Activated CD8-positive, alpha-beta T cell treated with anti-CD3 and anti-CD28 coated beads for 36 hours (primary cell): ENCODE data around the gene STAP1. TPM values are rescaled to one million over a fixed set of nuclear protein-coding genes. Genes with fewer than 3 reads are reported as not detected.

Experiments
- ATAC-seq: fragments of 200-7000 bp; cut with Tn5 transposase; one replicate; pipeline ENCODE4 v1.10.0; 2021; ENCODE audit warnings: mild to moderate bottlenecking, moderate library complexity
- CTCF ChIA-PET: fragments of 350-600 bp; sonication (Branson Sonifier 250); formaldehyde crosslinking; loops from one replicate; lab custom pipeline; 2021; ENCODE audit warnings: antibody characterized with exemption; lab: Charles Lee
- POLR2A ChIA-PET: fragments of 350-600 bp; sonication (Branson Sonifier 250); formaldehyde crosslinking; loops from one replicate; lab custom pipeline; 2021; ENCODE audit warnings: antibody characterized with exemption; lab: Charles Lee
- DNase-seq: peaks from one replicate; pipeline ENCODE4 v3.0.0-alpha.2; 2020
- H3K27ac Mint-ChIP-seq: one replicate; pipeline ENCODE4 v1.8.0; 2021; ENCODE audit warnings: mild to moderate bottlenecking, mixed read lengths
- H3K27me3 Mint-ChIP-seq: one replicate; pipeline ENCODE4 v1.8.0; 2021; ENCODE audit warnings: mixed read lengths
- H3K36me3 Mint-ChIP-seq: one replicate; pipeline ENCODE4 v1.8.0; 2021; ENCODE audit warnings: low read depth, mixed read lengths
- H3K4me1 Mint-ChIP-seq: one replicate; pipeline ENCODE4 v1.8.0; 2021; ENCODE audit warnings: low read depth, mixed read lengths
- H3K4me3 Mint-ChIP-seq: one replicate; pipeline ENCODE4 v1.8.0; 2021; ENCODE audit warnings: mild to moderate bottlenecking, moderate library complexity, mixed read lengths
- H3K9me3 Mint-ChIP-seq: one replicate; pipeline ENCODE4 v1.8.0; 2021; ENCODE audit warnings: mixed read lengths
- CTCF ChIP-seq: fragments of 200-600 bp; IDR thresholded peaks from one replicate; pipeline ENCODE4 v1.8.0; 2022; ENCODE audit warnings: antibody characterized with exemption, mild to moderate bottlenecking
- intact Hi-C: fragments of 100-400 bp; cut with micrococcal nuclease; formaldehyde crosslinking; loops from one replicate; pipeline ENCODE4 v1.10.0; 2022
- total RNA-seq, 2 experiments: library from RNA; stranded (reverse); gene quantifications; one replicate each; pipeline ENCODE4 v1.2.3, GENCODE V29; 2021

The STAP1 gene
- total RNA-seq, 2 experiments from 2014 or later: 3.0 TPM

- Mint-ChIP-seq H3K4me1 (no peaks in the 10 kb centered on the region), H3K27ac (no peak overlapping the region), H3K27me3 (no peaks in the 10 kb centered on the region), H3K4me3 (no peak overlapping the region), H3K36me3 (peaks cover 6% of the 10 kb centered on the region), H3K9me3 (peaks cover 8% of the 10 kb centered on the region)
- ChIA-PET POLR2A (interaction anchor here (1.5 kb wide), 1 partner anchor 44 kb away, joined by 3 read pairs; no protein-coding TSS in a partner anchor), CTCF (interaction anchor here (1.4 kb wide), 1 partner anchor 15 kb away, joined by 4 read pairs; no protein-coding TSS in a partner anchor)
- no peak for TF ChIP-seq CTCF
- no peak for DNase-seq
- intact Hi-C loops: no loop called here
- no peak for ATAC-seq
Measured at GRCh38 chr4:67604749-67605148, 46.2 kb downstream of the STAP1 start.

GRCh38 chr4:67608027-67608426 lies 49.5 kb downstream of the STAP1 start:
- H3K36me3 Mint-ChIP-seq: peaks cover 9% of the 10 kb centered on the region
- no peak for ATAC-seq
- CTCF ChIA-PET: no interaction called here
- no peak overlapping the region for H3K27ac Mint-ChIP-seq
- DNase-seq: no peak
- TF ChIP-seq CTCF: no peak
- no peaks in the 10 kb centered on the region for H3K27me3 Mint-ChIP-seq
- H3K4me1 Mint-ChIP-seq: no peaks in the 10 kb centered on the region
- peaks cover 6% of the 10 kb centered on the region for H3K9me3 Mint-ChIP-seq
- intact Hi-C loops: no loop called here
- POLR2A ChIA-PET: no interaction called here
- H3K4me3 Mint-ChIP-seq: no peak overlapping the region

GRCh38 chr4:67614186-67614585 lies 55.7 kb downstream of the STAP1 start:
- CTCF ChIA-PET: no interaction called here
- H3K27ac Mint-ChIP-seq: no peak overlapping the region
- H3K4me3 Mint-ChIP-seq: no peak overlapping the region
- no peak for DNase-seq
- intact Hi-C loops: no loop called here
- peaks cover 37% of the 10 kb centered on the region for H3K36me3 Mint-ChIP-seq
- POLR2A ChIA-PET: no interaction called here
- H3K9me3 Mint-ChIP-seq: peaks cover 12% of the 10 kb centered on the region
- no peaks in the 10 kb centered on the region for H3K27me3 Mint-ChIP-seq
- H3K4me1 Mint-ChIP-seq: no peaks in the 10 kb centered on the region
- TF ChIP-seq CTCF: no peak
- ATAC-seq: no peak

- ChIA-PET POLR2A (no interaction called here), CTCF (no interaction called here)
- peaks cover 5% of the 10 kb centered on the region for H3K9me3 Mint-ChIP-seq
- no peak overlapping the region for H3K4me3 Mint-ChIP-seq
- peaks cover 35% of the 10 kb centered on the region for H3K36me3 Mint-ChIP-seq
- TF ChIP-seq CTCF: no peak
- intact Hi-C loops: no loop called here
- H3K4me1 Mint-ChIP-seq: no peaks in the 10 kb centered on the region
- DNase-seq: no peak
- H3K27me3 Mint-ChIP-seq: no peaks in the 10 kb centered on the region
- no peak for ATAC-seq
- no peak overlapping the region for H3K27ac Mint-ChIP-seq
Measured at GRCh38 chr4:67615119-67615518, 56.6 kb downstream of the STAP1 start.

- Mint-ChIP-seq H3K36me3 (peaks cover 42% of the 10 kb centered on the region), H3K9me3 (peaks cover 5% of the 10 kb centered on the region), H3K4me3 (no peak overlapping the region), H3K4me1 (no peaks in the 10 kb centered on the region), H3K27ac (no peak overlapping the region), H3K27me3 (no peaks in the 10 kb centered on the region)
- TF ChIP-seq CTCF: no peak
- intact Hi-C loops: no loop called here
- CTCF ChIA-PET: no interaction called here
- POLR2A ChIA-PET: no interaction called here
- DNase-seq (no peak), ATAC-seq (no peak)
Measured at GRCh38 chr4:67616478-67616877, 58.0 kb downstream of the STAP1 start.
